NT2/D1 (cell line): ENCODE measurements around the gene STAT5B.

Experiments
- SUZ12 ChIP-seq: IDR thresholded peaks from 2 replicates; pipeline ENCODE4 v1.6.1; 2011; ENCODE audit not compliant: insufficient read length, insufficient read depth; ENCODE audit errors: extremely low read depth
- YY1 ChIP-seq: IDR thresholded peaks from 2 replicates; pipeline ENCODE4 v1.6.1; 2011; ENCODE audit not compliant: insufficient read length, insufficient read depth
- ZNF274 ChIP-seq: IDR thresholded peaks from 2 replicates; pipeline ENCODE4 v1.6.1; 2011; ENCODE audit warnings: mild to moderate bottlenecking, low read depth, low read length

- no peak for TF ChIP-seq YY1
- TF ChIP-seq ZNF274, result no peak
- no peak for TF ChIP-seq SUZ12
Observed at GRCh38 chr17:42305543-42306384, 29.6 kb upstream of the STAT5B start.
